ENCODE measurements around the gene SLC47A2.
"Not testable (repeated sequence)": the region's sequence is repeated elsewhere in the genome, so short reads cannot be mapped to it uniquely, and the experiment has no call there.

Gene SLC47A2

GRCh38 chr17:19670908-19671307 lies 45.5 kb downstream of the SLC47A2 start:
- H3K23ac ChIP-seq (ENCODE audit: low read length in 2 of 2): no peak overlapping the region
- no peak overlapping the region for H3K27ac ChIP-seq (ENCODE audit: low read length, poor library complexity, severe bottlenecking)
- no peaks in the 10 kb centered on the region for H3K4me1 ChIP-seq (ENCODE audit: control insufficient read depth, insufficient read depth, low read depth, low read length)
- H2BK15ac ChIP-seq (ENCODE audit: low read depth, poor library complexity, severe bottlenecking): no peak overlapping the region
- H2AFZ ChIP-seq (ENCODE audit: low read depth, low read length): no peak overlapping the region
- H2AK5ac ChIP-seq (ENCODE audit: low read length, severe bottlenecking): no peak overlapping the region
- H3K4me2 ChIP-seq (ENCODE audit: low read length, poor library complexity, severe bottlenecking): no peak overlapping the region
- no peak for DNase-seq
- H3K4me3 ChIP-seq (ENCODE audit: insufficient read depth in 1 of 2, low read depth in 1 of 2, low read length in 2 of 2): no peak overlapping the region
- no peaks in the 10 kb centered on the region for H3K27me3 ChIP-seq (ENCODE audit: control insufficient read depth in 1 of 2, insufficient read depth in 1 of 2, low read length in 2 of 2)
- no peak overlapping the region for H3K14ac ChIP-seq (ENCODE audit: low read length in 2 of 2)
- no peak overlapping the region for H3K18ac ChIP-seq (ENCODE audit: low read depth in 1 of 2, low read length in 2 of 2)
- peaks cover 1% of the 10 kb centered on the region for H3K79me1 ChIP-seq (replicated peaks; ENCODE audit: low read length, poor library complexity, severe bottlenecking)
- H2BK120ac ChIP-seq (ENCODE audit: low read depth, low read length): no peak overlapping the region
- H2BK12ac ChIP-seq (ENCODE audit: low read length in 2 of 2): no peak overlapping the region
- no peaks in the 10 kb centered on the region for H3K9me3 ChIP-seq (ENCODE audit: control insufficient read depth, low read length)
- 97% methylated on average over 2 of the region's 2 CpGs for WGBS
- peaks cover 7 to 15% of the 10 kb centered on the region in 2 experiments for H3K36me3 ChIP-seq (ENCODE audit: control insufficient read depth in 1 of 2, insufficient read depth in 2 of 2, low read depth in 1 of 2, low read length in 2 of 2)
- no peak overlapping the region for H2BK5ac ChIP-seq (ENCODE audit: low read depth, low read length, poor library complexity, severe bottlenecking)
- no peak overlapping the region for H4K8ac ChIP-seq (ENCODE audit: low read length)
- no peak overlapping the region for H4K91ac ChIP-seq (ENCODE audit: low read length)
- H3K9ac ChIP-seq (ENCODE audit: low read length): no peak overlapping the region
- no peak overlapping the region for H3K4ac ChIP-seq (ENCODE audit: low read depth in 1 of 2, low read length in 2 of 2)

- H3K4me3 ChIP-seq (ENCODE audit: insufficient read depth in 1 of 2, low read depth in 1 of 2, low read length in 2 of 2); H4K8ac ChIP-seq (ENCODE audit: low read length); H3K14ac ChIP-seq (ENCODE audit: low read length in 2 of 2); H3K27ac ChIP-seq (ENCODE audit: low read length, poor library complexity, severe bottlenecking); H2AFZ ChIP-seq (ENCODE audit: low read depth, low read length); H3K4me2 ChIP-seq (ENCODE audit: low read length, poor library complexity, severe bottlenecking); H3K4ac ChIP-seq (ENCODE audit: low read depth in 1 of 2, low read length in 2 of 2); H2BK5ac ChIP-seq (ENCODE audit: low read depth, low read length, poor library complexity, severe bottlenecking); H4K91ac ChIP-seq (ENCODE audit: low read length); H2AK5ac ChIP-seq (ENCODE audit: low read length, severe bottlenecking); H3K27me3 ChIP-seq (ENCODE audit: control insufficient read depth in 1 of 2, insufficient read depth in 1 of 2, low read length in 2 of 2); H2BK12ac ChIP-seq (ENCODE audit: low read length in 2 of 2); H3K18ac ChIP-seq (ENCODE audit: low read depth in 1 of 2, low read length in 2 of 2); DNase-seq; H3K23ac ChIP-seq (ENCODE audit: low read length in 2 of 2); H3K4me1 ChIP-seq (ENCODE audit: control insufficient read depth, insufficient read depth, low read depth, low read length); H2BK15ac ChIP-seq (ENCODE audit: low read depth, poor library complexity, severe bottlenecking); H3K9me3 ChIP-seq (ENCODE audit: control insufficient read depth, low read length); H3K79me1 ChIP-seq (replicated peaks; ENCODE audit: low read length, poor library complexity, severe bottlenecking); H3K9ac ChIP-seq (ENCODE audit: low read length); H2BK120ac ChIP-seq (ENCODE audit: low read depth, low read length): not testable (repeated sequence)
- H3K36me3 ChIP-seq (ENCODE audit: control insufficient read depth in 1 of 2, insufficient read depth in 2 of 2, low read depth in 1 of 2, low read length in 2 of 2): peaks cover 15 to 18% of the 10 kb centered on the region in 2 experiments
- 92% methylated on average over 7 of the region's 7 CpGs for WGBS
These were observed 46.7 kb downstream of the SLC47A2 start for GRCh38 chr17:19669680-19670079.

GRCh38 chr17:19664821-19665181 lies 51.6 kb downstream of the SLC47A2 start:
- H2BK15ac ChIP-seq (ENCODE audit: low read depth, poor library complexity, severe bottlenecking): no peak overlapping the region
- no peak overlapping the region for H3K9ac ChIP-seq (ENCODE audit: low read length)
- no peaks in the 10 kb centered on the region for H3K9me3 ChIP-seq (ENCODE audit: control insufficient read depth, low read length)
- H4K91ac ChIP-seq (ENCODE audit: low read length): no peak overlapping the region
- no peak overlapping the region for H2AFZ ChIP-seq (ENCODE audit: low read depth, low read length)
- H3K4ac ChIP-seq (ENCODE audit: low read depth in 1 of 2, low read length in 2 of 2): no peak overlapping the region
- no peak for DNase-seq
- H3K27ac ChIP-seq (ENCODE audit: low read length, poor library complexity, severe bottlenecking): no peak overlapping the region
- WGBS: 90% methylated on average over 4 of the region's 4 CpGs
- H3K18ac ChIP-seq (ENCODE audit: low read depth in 1 of 2, low read length in 2 of 2): no peak overlapping the region
- no peak overlapping the region for H2BK5ac ChIP-seq (ENCODE audit: low read depth, low read length, poor library complexity, severe bottlenecking)
- H3K4me3 ChIP-seq (ENCODE audit: insufficient read depth in 1 of 2, low read depth in 1 of 2, low read length in 2 of 2): no peak overlapping the region
- no peak overlapping the region for H2BK120ac ChIP-seq (ENCODE audit: low read depth, low read length)
- no peak overlapping the region for H3K14ac ChIP-seq (ENCODE audit: low read length in 2 of 2)
- H3K27me3 ChIP-seq (ENCODE audit: control insufficient read depth in 1 of 2, insufficient read depth in 1 of 2, low read length in 2 of 2): no peaks in the 10 kb centered on the region
- H3K23ac ChIP-seq (ENCODE audit: low read length in 2 of 2): no peak overlapping the region
- no peak overlapping the region for H2AK5ac ChIP-seq (ENCODE audit: low read length, severe bottlenecking)
- peaks cover 10% of the 10 kb centered on the region for H3K79me1 ChIP-seq (replicated peaks; ENCODE audit: low read length, poor library complexity, severe bottlenecking)
- H3K4me1 ChIP-seq (ENCODE audit: control insufficient read depth, insufficient read depth, low read depth, low read length): no peaks in the 10 kb centered on the region
- H3K4me2 ChIP-seq (ENCODE audit: low read length, poor library complexity, severe bottlenecking): no peak overlapping the region
- no peak overlapping the region for H4K8ac ChIP-seq (ENCODE audit: low read length)
- H2BK12ac ChIP-seq (ENCODE audit: low read length in 2 of 2): no peak overlapping the region
- H3K36me3 ChIP-seq (ENCODE audit: control insufficient read depth in 1 of 2, insufficient read depth in 2 of 2, low read depth in 1 of 2, low read length in 2 of 2): peaks cover 12 to 59% of the 10 kb centered on the region in 2 experiments

- H3K18ac ChIP-seq (ENCODE audit: low read depth in 1 of 2, low read length in 2 of 2): no peak overlapping the region
- H3K9me3 ChIP-seq (ENCODE audit: control insufficient read depth, low read length): no peaks in the 10 kb centered on the region
- peaks cover 10% of the 10 kb centered on the region for H3K79me1 ChIP-seq (replicated peaks; ENCODE audit: low read length, poor library complexity, severe bottlenecking)
- H3K4me3 ChIP-seq (ENCODE audit: insufficient read depth in 1 of 2, low read depth in 1 of 2, low read length in 2 of 2): no peak overlapping the region
- no peak overlapping the region for H2BK5ac ChIP-seq (ENCODE audit: low read depth, low read length, poor library complexity, severe bottlenecking)
- no peak overlapping the region for H2BK120ac ChIP-seq (ENCODE audit: low read depth, low read length)
- no peak overlapping the region for H4K8ac ChIP-seq (ENCODE audit: low read length)
- H3K27ac ChIP-seq (ENCODE audit: low read length, poor library complexity, severe bottlenecking): no peak overlapping the region
- H3K23ac ChIP-seq (ENCODE audit: low read length in 2 of 2): no peak overlapping the region
- no peak overlapping the region for H3K14ac ChIP-seq (ENCODE audit: low read length in 2 of 2)
- no peak overlapping the region for H3K9ac ChIP-seq (ENCODE audit: low read length)
- peaks cover 12 to 58% of the 10 kb centered on the region in 2 experiments for H3K36me3 ChIP-seq (ENCODE audit: control insufficient read depth in 1 of 2, insufficient read depth in 2 of 2, low read depth in 1 of 2, low read length in 2 of 2)
- no peak overlapping the region for H3K4ac ChIP-seq (ENCODE audit: low read depth in 1 of 2, low read length in 2 of 2)
- 88% methylated on average over 4 of the region's 5 CpGs for WGBS
- no peak overlapping the region for H2AK5ac ChIP-seq (ENCODE audit: low read length, severe bottlenecking)
- DNase-seq: no peak
- H2BK15ac ChIP-seq (ENCODE audit: low read depth, poor library complexity, severe bottlenecking): no peak overlapping the region
- no peak overlapping the region for H2AFZ ChIP-seq (ENCODE audit: low read depth, low read length)
- no peaks in the 10 kb centered on the region for H3K4me1 ChIP-seq (ENCODE audit: control insufficient read depth, insufficient read depth, low read depth, low read length)
- H4K91ac ChIP-seq (ENCODE audit: low read length): no peak overlapping the region
- no peaks in the 10 kb centered on the region for H3K27me3 ChIP-seq (ENCODE audit: control insufficient read depth in 1 of 2, insufficient read depth in 1 of 2, low read length in 2 of 2)
- no peak overlapping the region for H3K4me2 ChIP-seq (ENCODE audit: low read length, poor library complexity, severe bottlenecking)
- H2BK12ac ChIP-seq (ENCODE audit: low read length in 2 of 2): no peak overlapping the region
These were observed 52.1 kb downstream of the SLC47A2 start for GRCh38 chr17:19664136-19664820.

Measured in mesenchymal stem cell (in vitro differentiated cells and primary cell).